GM12878 (cell line): Measurements from ENCODE around the gene COX19. TPM values are rescaled to one million over a fixed set of nuclear protein-coding genes. Genes with fewer than 3 reads are reported as not detected.

Experiments used
- ATAC-seq: fragments of 200-7000 bp; cut with Tn5 transposase; 3 replicates; pipeline ENCODE4 v1.9.1; 2020; ENCODE audit warnings: mild to moderate bottlenecking, moderate library complexity
- BruUV-seq: library from RNA; stranded (reverse); fragments of 400-500 nt; replicated peaks from 2 replicates; lab custom pipeline; 2021; lab: Mats Ljungman, UMichigan
- CTCF ChIA-PET: fragments of 300-600 bp; sonication (Branson Sonifier 250); formaldehyde crosslinking; extraction: SDS; loops from one replicate; lab custom pipeline; 2021; ENCODE audit warnings: inconsistent platforms; lab: Yijun Ruan, JAX
- POLR2A ChIA-PET: fragments of 350-600 bp; formaldehyde crosslinking; extraction: SDS; loops from one replicate; lab custom pipeline; 2021; ENCODE audit warnings: inconsistent platforms; lab: Charles Lee
- RAD21 ChIA-PET: fragments of 300-600 bp; sonication (Branson Sonifier 250); formaldehyde crosslinking; loops from one replicate; lab custom pipeline; 2023; ENCODE audit warnings: antibody characterized with exemption; ENCODE audit not compliant: unreplicated experiment; lab: Charles Lee
- SMC1A ChIA-PET: fragments of 300-600 bp; sonication (Branson Sonifier 250); formaldehyde crosslinking; loops from one replicate; lab custom pipeline; 2023; ENCODE audit not compliant: unreplicated experiment, uncharacterized antibody; lab: Charles Lee
- DNase-seq: peaks from one replicate; pipeline ENCODE4 v3.0.0-alpha.2; 2011; ENCODE audit warnings: low read depth, low spot score
- FAIRE-seq: peaks from 3 replicates; lab custom pipeline; 2011; peaks lifted over from hg19 to GRCh38; lab: Jason Lieb, UNC
- H2AFZ ChIP-seq: 2 replicates; pipeline ENCODE4 v1.6.0; 2011; ENCODE audit warnings: low read depth, low read length, control low read depth; ENCODE audit not compliant: control insufficient read depth
- H3K27ac ChIP-seq: 2 replicates; pipeline ENCODE4 v1.5.1; 2011; ENCODE audit warnings: control low read depth; ENCODE audit not compliant: control insufficient read depth, insufficient read depth
- H3K27me3 ChIP-seq, 2 experiments: replicated peaks in 1 of 2; 2 replicates each; pipeline versions ENCODE4 v1.6.0 to v1.6.1; 2011; ENCODE audit warnings: low read length in 1 of 2; ENCODE audit not compliant: control insufficient read depth in 2 of 2, insufficient read depth in 2 of 2
- H3K36me3 ChIP-seq, 2 experiments: 2 replicates each; pipeline ENCODE4 v1.5.1; 2011; ENCODE audit warnings: low read length in 1 of 2; ENCODE audit not compliant: control insufficient read depth in 2 of 2, insufficient read depth in 2 of 2
- H3K4me1 ChIP-seq: 2 replicates; pipeline ENCODE4 v1.6.1; 2011; ENCODE audit warnings: mild to moderate bottlenecking, low read length, moderate library complexity, mixed read lengths; ENCODE audit not compliant: control insufficient read depth, insufficient read depth
- H3K4me2 ChIP-seq: 2 replicates; pipeline ENCODE4 v1.6.0; 2011; ENCODE audit warnings: control low read depth; ENCODE audit not compliant: control insufficient read depth, insufficient read depth
- H3K4me3 ChIP-seq: fragments of 200-600 bp; sonication (generic); 2 replicates; pipeline ENCODE4 v1.5.1; 2016
- H3K79me2 ChIP-seq: 2 replicates; pipeline ENCODE4 v1.6.0; 2011; ENCODE audit warnings: low read length; ENCODE audit not compliant: control insufficient read depth, insufficient read depth
- H3K9ac ChIP-seq: 2 replicates; pipeline ENCODE4 v1.8.0; 2011; ENCODE audit warnings: low read length, control low read depth, mixed read lengths; ENCODE audit not compliant: control insufficient read depth, insufficient read depth
- H3K9me3 ChIP-seq: replicated peaks from 3 replicates; pipeline ENCODE4 v1.5.1; 2011; ENCODE audit warnings: mild to moderate bottlenecking, low read length; ENCODE audit not compliant: control insufficient read depth, insufficient read depth
- H4K20me1 ChIP-seq: 2 replicates; pipeline ENCODE4 v1.6.0; 2011; ENCODE audit not compliant: control insufficient read depth, insufficient read depth
- ATF2 ChIP-seq: IDR thresholded peaks from 2 replicates; pipeline ENCODE4 v1.6.1; 2012; ENCODE audit warnings: low read length, inconsistent platforms
- BHLHE40 ChIP-seq, 2 experiments: fragments of 450-650 bp in 1 of 2; IDR thresholded peaks; 2 replicates each; pipeline ENCODE4 v1.6.1; 2011 to 2017; ENCODE audit warnings: low read depth in 2 of 2, borderline replicate concordance in 1 of 2, improper control_type of control experiment in 1 of 2, low read length in 1 of 2, mild to moderate bottlenecking in 1 of 2
- EP300 ChIP-seq, 2 experiments: fragments of 150-350 bp in 1 of 2; IDR thresholded peaks; 2 replicates each; pipeline ENCODE4 v1.6.1; 2011 to 2012; ENCODE audit warnings: low read depth in 2 of 2, low read length in 2 of 2, borderline replicate concordance in 1 of 2, improper control_type of control experiment in 1 of 2, inconsistent platforms in 1 of 2; ENCODE audit not compliant: control insufficient read depth in 1 of 2
- IKZF2 ChIP-seq, 2 experiments: fragments of 450-650 bp; IDR thresholded peaks; 2 replicates each; pipeline ENCODE4 v1.6.1; 2017; ENCODE audit warnings: mild to moderate bottlenecking in 2 of 2, moderate library complexity in 2 of 2
- NR2C2 ChIP-seq: IDR thresholded peaks from 2 replicates; pipeline ENCODE4 v1.6.1; 2011; ENCODE audit warnings: borderline replicate concordance, low read depth; ENCODE audit not compliant: control insufficient read depth, insufficient read length
- PML ChIP-seq: IDR thresholded peaks from 2 replicates; pipeline ENCODE4 v1.6.1; 2012; ENCODE audit warnings: low read length, inconsistent platforms
- POLR2A ChIP-seq: IDR thresholded peaks from 2 replicates; pipeline ENCODE4 v1.6.1; 2011; ENCODE audit warnings: low read depth, mild to moderate bottlenecking, low read length
- RAD21 ChIP-seq: IDR thresholded peaks from 2 replicates; pipeline ENCODE4 v1.6.1; 2011; ENCODE audit warnings: mild to moderate bottlenecking, low read depth, low read length, moderate library complexity; ENCODE audit not compliant: insufficient read depth
- ZBTB33 ChIP-seq: fragments of 450-650 bp; IDR thresholded peaks from 2 replicates; pipeline ENCODE4 v1.6.1; 2017; ENCODE audit warnings: mild to moderate bottlenecking
- ZNF274 ChIP-seq: IDR thresholded peaks from one replicate; pipeline ENCODE4 v1.8.0; 2011; ENCODE audit not compliant: insufficient read length, insufficient read depth
- WGBS: methylation state at CpG from one replicate; pipeline ENCODE4 v1.1.6; 2016; ENCODE audit warnings: low lambda C conversion rate; ENCODE audit not compliant: insufficient replicate concordance, insufficient coverage; ENCODE audit errors: missing lambda C conversion rate; 5-methylcytosine and 5-hydroxymethylcytosine counted together
- in situ Hi-C: fragments of 300-500 bp; cut with MboI; formaldehyde crosslinking; loops from 9 replicates; pipeline ENCODE4 v1.14.3; 2018; ENCODE audit warnings: mixed read lengths
- intact Hi-C: fragments of 100-400 bp; cut with micrococcal nuclease; formaldehyde crosslinking; loops from one replicate; pipeline ENCODE4 v1.14.2; 2022; ENCODE audit not compliant: unreplicated experiment
- polyA plus RNA-seq, 11 experiments: library from polyadenylated mRNA; depleted of rRNA in 4 of 11; unstranded in 6 of 11; stranded (reverse) in 5 of 11; fragments of >200 nt; fragmentation: Nextera tagmentation in 4 of 11; fragmentation: Illumina TruSeq in 1 of 11; extraction: Ambion mirVana in 4 of 11; extraction: Trizol in 1 of 11; gene quantifications; 1 replicate in 1 of 11; 2 replicates in 10 of 11; pipeline versions ENCODE4 v1.2.1 to v1.2.3, GENCODE V29; 2011 to 2016; ENCODE audit warnings: inconsistent platforms in 2 of 11, missing spikeins in 2 of 11, low read depth in 1 of 11
- total RNA-seq, 4 experiments: library from RNA; depleted of rRNA in 3 of 4; stranded (reverse); fragments of >200 nt in 3 of 4; fragmentation: Illumina TruSeq in 1 of 4; extraction: Trizol in 1 of 4; gene quantifications; 2 replicates each; pipeline versions ENCODE4 v1.2.1 to v1.2.3, GENCODE V29; 2013 to 2021

COX19 gene
- total and polyA plus RNA-seq, 10 of the 15 experiments (the other 5 are each of a cell fraction or from before 2014, with no cell fraction given), result 3.7 to 17.9 (median 10.8) TPM

- H3K4me2 ChIP-seq, result no peak overlapping the region
- no peak overlapping the region for H3K27ac ChIP-seq
- 19% methylated on average over 6 of the region's 6 CpGs for WGBS
- no peaks in the 10 kb centered on the region; a peak in 2 of 4 replicates for H3K27me3 ChIP-seq
- no peaks in the 10 kb centered on the region for H3K9me3 ChIP-seq
- H3K79me2 ChIP-seq, result no peaks in the 10 kb centered on the region
- H3K4me3 ChIP-seq, result no peak overlapping the region
- H3K4me1 ChIP-seq, result peaks cover 2% of the 10 kb centered on the region; the same call in 1 of the 2 replicates
- ChIA-PET CTCF (interaction anchor here (0.6 to 1.6 kb wide), 12 partner anchors 10 to 189 kb away, joined by 3 to 15 read pairs (median 4); no protein-coding TSS in a partner anchor), SMC1A (interaction anchor here (0.6 to 1.2 kb wide), 4 partner anchors 10 to 16 kb away, joined by 3 to 6 read pairs (median 4); partner anchors contain the start of gene COX19), RAD21 (interaction anchor here (0.6 to 1.6 kb wide), 9 partner anchors 9 to 188 kb away, joined by 3 to 16 read pairs (median 4); partner anchors contain the start of gene COX19), POLR2A (interaction anchor here (1.5 kb wide), 1 partner anchor 10 kb away, joined by 7 read pairs; no protein-coding TSS in a partner anchor)
- ATAC-seq, result no peak
- DNase-seq, result no peak
- intact Hi-C loops (no loop called here), in situ Hi-C loops (no loop called here)
- TF ChIP-seq PML, result no peak
- H3K9ac ChIP-seq, result no peak overlapping the region
- H2AFZ ChIP-seq, result no peak overlapping the region
- no peaks in the 10 kb centered on the region for H4K20me1 ChIP-seq
- no peaks in the 10 kb centered on the region for H3K36me3 ChIP-seq
- FAIRE-seq, result no peak
- BruUV-seq, result no TSS peak
These were observed 12.6 kb upstream of the COX19 start for GRCh38 chr7:987909-988308.

GRCh38 chr7:986766-987751 is 11.7 kb upstream of the COX19 start:
- ATAC-seq (no peak), DNase-seq (no peak), FAIRE-seq (no peak)
- no peaks in the 10 kb centered on the region for H3K79me2 ChIP-seq
- SMC1A ChIA-PET, result interaction anchor here (0.9 kb wide), 1 partner anchor 15 kb away, joined by 3 read pairs; no protein-coding TSS in a partner anchor
- no peak overlapping the region for H3K4me3 ChIP-seq
- H2AFZ ChIP-seq, result no peak overlapping the region
- in situ Hi-C loops (no loop called here), intact Hi-C loops (no loop called here)
- no peaks in the 10 kb centered on the region for H3K9me3 ChIP-seq
- H3K4me1 ChIP-seq, result no peaks in the 10 kb centered on the region
- no peak overlapping the region for H3K4me2 ChIP-seq
- H4K20me1 ChIP-seq, result no peaks in the 10 kb centered on the region
- CTCF ChIA-PET, result interaction anchor here (0.7 to 1.6 kb wide), 3 partner anchors 9 to 182 kb away, joined by 3 to 8 read pairs (median 7); no protein-coding TSS in a partner anchor
- 56% methylated on average over 50 of the region's 56 CpGs for WGBS
- RAD21 ChIA-PET, result no interaction called here
- POLR2A ChIA-PET, result interaction anchor here (1.5 kb wide), 1 partner anchor 9 kb away, joined by 7 read pairs; no protein-coding TSS in a partner anchor
- no peaks in the 10 kb centered on the region; a peak in 2 of 4 replicates for H3K27me3 ChIP-seq
- H3K27ac ChIP-seq, result no peak overlapping the region
- H3K9ac ChIP-seq, result no peak overlapping the region
- no TSS peak for BruUV-seq
- no peaks in the 10 kb centered on the region for H3K36me3 ChIP-seq
- TF ChIP-seq BHLHE40 (IDR thresholded peaks at IDR 0.05; ENCODE audit: borderline replicate concordance in 1 of 2, low read depth in 2 of 2, low read length in 1 of 2), result peak in 1 of 2 experiments; percentile 61; a peak in 2 of 4 replicates
- TF ChIP-seq NR2C2, result no peak
- no peak for TF ChIP-seq IKZF2 (IDR thresholded peaks at IDR 0.05)
- no peak for TF ChIP-seq EP300 (IDR thresholded peaks at IDR 0.05; ENCODE audit: borderline replicate concordance in 1 of 2, control insufficient read depth in 1 of 2, low read depth in 2 of 2, low read length in 2 of 2)
- 0 out of 2 replicates have a peak, but pooled peaks have one; percentile 24 for TF ChIP-seq POLR2A
- TF ChIP-seq ZNF274, result no peak
- no peak for TF ChIP-seq ATF2
- TF ChIP-seq ZBTB33, result peak; percentile 92
- no peak for TF ChIP-seq RAD21
